HepG2 (cell line): Measurements from ENCODE around the gene WNK4. TPM values are rescaled to one million over a fixed set of nuclear protein-coding genes. Genes with fewer than 3 reads are reported as not detected.
A peak's percentile ranks its signal among the peaks of the same experiment; 100 is the strongest.

Experiments used
- FOXA3 ChIP-seq: IDR thresholded peaks from 2 replicates; pipeline ENCODE4 v1.6.1; 2016; ENCODE audit warnings: missing genetic modification reagents, missing compliant biosample characterization
- HNRNPK ChIP-seq: fragments of 200-400 bp; formaldehyde crosslinking; IDR thresholded peaks from 2 replicates; pipeline ENCODE4 v1.6.1; 2018; ENCODE audit warnings: low read length, low read depth, moderate library complexity, mild to moderate bottlenecking; ENCODE audit not compliant: poor library complexity, severe bottlenecking
- MIER3 ChIP-seq: IDR thresholded peaks from 2 replicates; pipeline ENCODE4 v1.6.1; 2016; ENCODE audit warnings: missing compliant biosample characterization, borderline replicate concordance
- MYNN ChIP-seq: sonication (generic); formaldehyde crosslinking; IDR thresholded peaks from 2 replicates; pipeline ENCODE4 v1.4.0; 2020; ENCODE audit warnings: mild to moderate bottlenecking, low read depth, missing genetic modification reagents
- ONECUT2 ChIP-seq: sonication (generic); formaldehyde crosslinking; IDR thresholded peaks from 2 replicates; pipeline ENCODE4 v1.4.0; 2020; ENCODE audit warnings: missing genetic modification reagents
- PBX3 ChIP-seq: sonication (generic); formaldehyde crosslinking; IDR thresholded peaks from 2 replicates; pipeline ENCODE4 v1.8.1; 2023; ENCODE audit warnings: missing genetic modification reagents, inconsistent platforms, borderline replicate concordance
- PCBP2 ChIP-seq: fragments of 200-400 bp; formaldehyde crosslinking; optimal IDR thresholded peaks from 2 replicates; pipeline ENCODE3; 2018; ENCODE audit warnings: low read length, low read depth; ENCODE audit not compliant: poor library complexity, severe bottlenecking
- PREB ChIP-seq: sonication (generic); formaldehyde crosslinking; IDR thresholded peaks from 2 replicates; pipeline ENCODE4 v1.4.0; 2020; ENCODE audit warnings: missing genetic modification reagents
- SUZ12 ChIP-seq: fragments of 150-350 bp; IDR thresholded peaks from 2 replicates; pipeline ENCODE4 v1.6.1; 2014; ENCODE audit warnings: low read depth, low read length
- TBL1XR1 ChIP-seq: fragments of 150-350 bp; IDR thresholded peaks from 2 replicates; pipeline ENCODE4 v1.6.1; 2014; ENCODE audit warnings: borderline replicate concordance, low read length; ENCODE audit not compliant: partially characterized antibody
- TSC22D2 ChIP-seq: sonication (generic); formaldehyde crosslinking; IDR thresholded peaks from 2 replicates; pipeline ENCODE4 v1.5.1; 2020; ENCODE audit warnings: missing genetic modification reagents, mild to moderate bottlenecking, borderline replicate concordance
- ZBTB21 ChIP-seq: sonication (generic); formaldehyde crosslinking; IDR thresholded peaks from 2 replicates; pipeline ENCODE4 v1.4.0; 2020; ENCODE audit warnings: missing genetic modification reagents
- ZNF101 ChIP-seq: sonication (generic); formaldehyde crosslinking; IDR thresholded peaks from 2 replicates; pipeline ENCODE4 v1.4.0; 2020; ENCODE audit warnings: mild to moderate bottlenecking, low read depth, missing genetic modification reagents, borderline replicate concordance
- ZNF251 ChIP-seq: sonication (generic); formaldehyde crosslinking; IDR thresholded peaks from 2 replicates; pipeline ENCODE4 v1.9.0; 2021; ENCODE audit warnings: mild to moderate bottlenecking, missing genetic modification reagents
- ZNF382 ChIP-seq: sonication (generic); formaldehyde crosslinking; IDR thresholded peaks from 2 replicates; pipeline ENCODE4 v1.5.0; 2020; ENCODE audit warnings: missing genetic modification reagents, mild to moderate bottlenecking, borderline replicate concordance
- ZNF557 ChIP-seq: sonication (generic); formaldehyde crosslinking; IDR thresholded peaks from 2 replicates; pipeline ENCODE4 v1.4.0; 2020; ENCODE audit warnings: missing genetic modification reagents
- ZNF589 ChIP-seq: sonication (generic); formaldehyde crosslinking; conservative IDR thresholded peaks from 2 replicates; pipeline ENCODE4 v1.8.0; 2022; ENCODE audit warnings: mild to moderate bottlenecking, moderate library complexity, missing genetic modification reagents
- ZNF609 ChIP-seq: sonication (generic); formaldehyde crosslinking; IDR thresholded peaks from 2 replicates; pipeline ENCODE4 v1.4.0; 2020; ENCODE audit warnings: mild to moderate bottlenecking, missing genetic modification reagents, borderline replicate concordance
- ZSCAN30 ChIP-seq: sonication (generic); formaldehyde crosslinking; IDR thresholded peaks from 2 replicates; pipeline ENCODE4 v1.5.0; 2020; ENCODE audit warnings: mild to moderate bottlenecking, missing genetic modification reagents
- polyA plus RNA-seq, 8 experiments: library from polyadenylated mRNA; depleted of rRNA in 3 of 8; stranded (reverse) in 7 of 8; unstranded in 1 of 8; fragments of >200 nt; fragmentation: Illumina TruSeq in 4 of 8; extraction: Trizol in 4 of 8; gene quantifications; 2 replicates each; pipeline versions ENCODE4 v1.2.1 to v1.2.3, GENCODE V29; 2011 to 2016; ENCODE audit warnings: low read depth in 4 of 8, missing spikeins in 1 of 8, mixed read lengths in 1 of 8; ENCODE audit not compliant: insufficient read depth in 1 of 8
- total RNA-seq, 5 experiments: library from RNA; depleted of rRNA; stranded (reverse); fragments of >200 nt; fragmentation: Illumina TruSeq; extraction: Trizol; gene quantifications; 2 replicates each; pipeline ENCODE4 v1.2.3, GENCODE V29; 2016; ENCODE audit warnings: low read depth in 1 of 5
- TF ChIP-seq, protein P1 (sequence below): sonication (generic); formaldehyde crosslinking; IDR thresholded peaks from 2 replicates; pipeline ENCODE4 v1.8.1; 2023; ENCODE audit warnings: mild to moderate bottlenecking, moderate library complexity, missing genetic modification reagents

The WNK4 gene
- total and polyA plus RNA-seq, 2 of the 13 experiments (the other 11 are each of a cell fraction or from before 2014, with no cell fraction given) = 2.7 to 13.7 TPM

- peak; percentile 77 for TF ChIP-seq FOXA3 (CRISPR knock-in tag)
- TF ChIP-seq ZNF251 (CRISPR knock-in tag) = no peak
- TF ChIP-seq ZNF609 (CRISPR knock-in tag) = peak; percentile 91
- TF ChIP-seq ZSCAN30 = 0 out of 2 replicates have a peak, but pooled peaks have one; percentile 39
- TF ChIP-seq ZBTB21 (CRISPR knock-in tag) = peak; percentile 17; the same call in 1 of the 2 replicates
- no peak for TF ChIP-seq ONECUT2 (CRISPR knock-in tag)
- TF ChIP-seq MYNN (CRISPR knock-in tag) = peak; percentile 39
- TF ChIP-seq TSC22D2 (CRISPR knock-in tag) = 0 out of 2 replicates have a peak, but pooled peaks have one; percentile 63
- no peak for TF ChIP-seq ZNF557 (CRISPR knock-in tag)
- no peak for TF ChIP-seq TBL1XR1
- no peak for TF ChIP-seq PBX3 (CRISPR knock-in tag)
- peak; percentile 69; the same call in 1 of the 2 replicates for TF ChIP-seq ZNF589 (CRISPR knock-in tag)
- TF ChIP-seq HNRNPK = peak; percentile 53
- TF ChIP-seq PREB (CRISPR knock-in tag) = no peak
- no peak; the same call in none of the 2 replicates for TF ChIP-seq MIER3 (CRISPR knock-in tag)
- no peak for TF ChIP-seq SUZ12
- no peak for TF ChIP-seq ZNF101 (CRISPR knock-in tag)
- no peak for TF ChIP-seq ZNF382 (CRISPR knock-in tag)
- TF ChIP-seq PCBP2 = peak; percentile 78
- TF ChIP-seq, protein P1, sequence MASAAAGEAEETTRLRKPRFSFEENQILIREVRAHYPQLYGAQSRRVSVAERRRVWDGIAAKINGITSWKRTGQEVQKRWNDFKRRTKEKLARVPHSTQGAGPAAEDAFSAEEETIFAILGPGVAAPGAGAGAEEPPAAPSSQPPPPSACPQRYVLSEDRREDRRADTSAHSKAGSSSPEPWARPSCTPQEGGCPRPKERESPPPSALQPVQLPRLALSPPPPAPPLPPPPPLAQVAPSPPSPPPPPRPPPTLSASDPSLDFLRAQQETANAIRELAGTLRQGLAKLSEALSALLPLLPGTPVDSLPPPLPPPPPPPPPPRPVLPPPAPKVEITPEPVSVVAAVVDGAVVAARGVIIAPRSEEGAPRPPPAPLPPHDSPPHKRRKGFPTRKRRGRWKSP (CRISPR knock-in tag) = peak; percentile 39
These were observed at the start of gene WNK4 (continued) for GRCh38 chr17:42779936-42780850.
